Skeletal muscle satellite cell (primary cell): ENCODE measurements around the gene CCDC32.

ENCODE experiments used
- H3K27me3 ChIP-seq: 2 replicates; pipeline ENCODE4 v1.7.0; 2013; ENCODE audit warnings: low read length; ENCODE audit not compliant: control insufficient read depth, insufficient read depth
- H3K36me3 ChIP-seq: 2 replicates; pipeline ENCODE4 v1.7.0; 2013; ENCODE audit warnings: mild to moderate bottlenecking, control low read depth, low read length; ENCODE audit not compliant: insufficient read depth
- H3K4me1 ChIP-seq: 2 replicates; pipeline ENCODE4 v1.7.0; 2013; ENCODE audit warnings: low read length; ENCODE audit not compliant: control insufficient read depth, insufficient read depth
- H3K4me2 ChIP-seq: 2 replicates; pipeline ENCODE4 v1.7.0; 2013; ENCODE audit warnings: mild to moderate bottlenecking, low read length
- H3K4me3 ChIP-seq: 2 replicates; pipeline ENCODE4 v1.7.0; 2013; ENCODE audit warnings: low read length
- H3K9ac ChIP-seq: 2 replicates; pipeline ENCODE4 v1.7.0; 2013; ENCODE audit warnings: mild to moderate bottlenecking, low read depth, low read length, moderate library complexity
- H3K9me3 ChIP-seq: replicated peaks from 2 replicates; pipeline ENCODE4 v1.7.0; 2013; ENCODE audit warnings: mild to moderate bottlenecking, control low read depth, low read length

CCDC32 gene

DNA sequence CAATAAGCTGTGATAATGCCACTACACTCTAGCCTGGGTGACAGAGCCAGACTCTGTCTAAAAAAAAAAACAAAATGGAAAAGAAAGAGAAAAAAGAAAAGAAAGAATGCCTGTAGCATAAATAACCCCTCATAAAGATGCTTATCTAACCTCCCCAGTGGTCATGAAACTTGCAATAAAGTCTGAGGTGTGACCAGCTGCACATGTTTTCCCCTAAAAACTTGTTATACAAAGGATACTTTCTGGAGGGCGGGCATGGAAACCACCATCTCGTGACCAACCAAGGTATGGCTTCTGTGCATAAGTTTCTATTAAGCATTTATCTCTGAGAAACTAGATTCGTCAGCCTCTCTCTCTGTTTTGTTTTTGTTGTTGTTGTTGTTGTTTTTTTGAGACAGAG, 21.8 kb downstream of the CCDC32 start:
- no peak overlapping the region for H3K4me3 ChIP-seq
- no peak overlapping the region for H3K4me2 ChIP-seq
- H3K4me1 ChIP-seq = no peaks in the 10 kb centered on the region
- no peak overlapping the region for H3K9ac ChIP-seq
- no peaks in the 10 kb centered on the region for H3K36me3 ChIP-seq
- H3K27me3 ChIP-seq = no peaks in the 10 kb centered on the region
- no peaks in the 10 kb centered on the region for H3K9me3 ChIP-seq

DNA sequence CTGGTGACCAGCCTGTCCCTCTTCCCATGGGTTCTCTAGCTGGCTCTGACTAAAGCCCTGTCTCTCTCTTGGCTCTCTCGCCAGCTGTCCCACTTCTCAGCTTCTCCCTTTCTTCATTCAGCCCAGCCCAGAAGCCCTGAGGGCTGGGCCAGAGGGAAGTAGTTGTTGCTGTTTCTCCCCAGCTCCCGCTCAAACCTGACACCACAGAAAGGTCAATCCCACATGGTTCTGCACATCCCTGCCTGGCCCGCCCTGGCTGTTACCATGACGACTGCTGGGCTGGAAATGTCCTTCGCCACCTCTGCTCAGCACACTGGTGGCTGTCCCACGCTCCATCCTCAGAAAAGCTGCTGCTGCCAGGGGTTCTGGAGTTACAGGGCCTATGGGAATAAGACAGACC, 25.9 kb downstream of the CCDC32 start:
- Histone ChIP-seq H3K4me2 (no peak overlapping the region), H3K36me3 (no peaks in the 10 kb centered on the region), H3K27me3 (no peaks in the 10 kb centered on the region), H3K4me1 (peaks cover 4% of the 10 kb centered on the region), H3K9me3 (no peaks in the 10 kb centered on the region), H3K4me3 (no peak overlapping the region), H3K9ac (no peak overlapping the region)

- Histone ChIP-seq H3K9ac (no peak overlapping the region), H3K9me3 (no peaks in the 10 kb centered on the region), H3K4me3 (no peak overlapping the region), H3K4me1 (peaks cover 4% of the 10 kb centered on the region), H3K36me3 (no peaks in the 10 kb centered on the region), H3K4me2 (no peak overlapping the region), H3K27me3 (no peaks in the 10 kb centered on the region)
Measured at GRCh38 chr15:40536501-40536900, 28.3 kb downstream of the CCDC32 start.

- H3K4me1 ChIP-seq = peaks cover 4% of the 10 kb centered on the region
- no peak overlapping the region for H3K4me3 ChIP-seq
- no peak overlapping the region for H3K9ac ChIP-seq
- no peaks in the 10 kb centered on the region for H3K9me3 ChIP-seq
- H3K36me3 ChIP-seq = no peaks in the 10 kb centered on the region
- H3K4me2 ChIP-seq = no peak overlapping the region
- no peaks in the 10 kb centered on the region for H3K27me3 ChIP-seq
Measured at GRCh38 chr15:40534371-40534770, 30.5 kb downstream of the CCDC32 start.

DNA sequence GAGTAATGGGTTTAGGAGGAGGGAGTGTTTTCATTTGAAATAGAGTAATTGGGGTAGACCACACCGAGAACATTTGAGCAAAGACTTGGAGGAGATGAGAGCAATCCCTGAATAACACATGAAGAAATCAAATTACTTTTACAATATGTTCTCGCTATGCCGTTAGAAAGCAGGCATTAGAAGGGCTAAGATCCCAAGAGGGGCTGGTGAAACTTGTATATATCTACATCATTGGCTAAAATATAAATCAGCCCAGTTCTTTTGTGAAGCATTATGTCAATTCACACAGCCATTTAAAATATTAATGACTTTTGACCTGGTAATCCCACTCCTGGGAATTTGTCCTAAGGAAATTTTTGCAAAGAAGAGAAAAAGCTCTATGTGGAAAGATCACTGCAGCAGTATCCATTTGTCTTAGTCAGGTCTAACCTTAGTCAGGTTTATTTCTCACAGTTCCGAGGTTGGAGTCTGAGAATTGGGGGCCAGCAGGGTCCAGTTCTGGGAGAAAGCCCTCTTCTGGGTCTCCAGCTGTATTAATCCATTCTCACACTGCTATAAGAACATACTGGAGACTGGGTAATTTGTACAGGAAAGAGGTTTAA, 31.0 kb downstream of the CCDC32 start:
- H3K27me3 ChIP-seq = no peaks in the 10 kb centered on the region
- H3K9ac ChIP-seq = no peak overlapping the region
- H3K4me3 ChIP-seq = no peak overlapping the region
- H3K36me3 ChIP-seq = no peaks in the 10 kb centered on the region
- H3K4me1 ChIP-seq = peaks cover 4% of the 10 kb centered on the region
- H3K4me2 ChIP-seq = no peak overlapping the region
- no peaks in the 10 kb centered on the region for H3K9me3 ChIP-seq

DNA sequence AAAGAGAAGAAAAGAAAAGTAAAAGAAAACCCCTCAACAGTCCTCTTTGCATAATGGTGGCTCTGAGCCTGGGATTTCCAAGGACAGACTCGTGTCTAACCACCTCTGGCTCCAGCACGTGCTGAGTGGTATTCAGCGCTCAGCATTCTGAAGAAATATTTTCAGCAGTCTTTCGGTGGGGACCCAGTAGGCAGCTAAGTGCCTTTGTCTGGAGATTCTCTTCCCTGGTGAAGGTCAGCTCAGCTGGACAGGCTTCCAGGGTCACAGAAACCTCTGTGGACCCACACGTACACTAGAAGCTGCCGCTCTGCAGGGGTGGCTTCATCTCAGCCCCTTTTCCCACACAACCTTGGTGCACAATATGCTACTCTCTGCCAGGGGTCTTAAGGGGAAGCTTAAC, 36.0 kb downstream of the CCDC32 start:
- H3K4me3 ChIP-seq = no peak overlapping the region
- H3K4me2 ChIP-seq = no peak overlapping the region

DNA sequence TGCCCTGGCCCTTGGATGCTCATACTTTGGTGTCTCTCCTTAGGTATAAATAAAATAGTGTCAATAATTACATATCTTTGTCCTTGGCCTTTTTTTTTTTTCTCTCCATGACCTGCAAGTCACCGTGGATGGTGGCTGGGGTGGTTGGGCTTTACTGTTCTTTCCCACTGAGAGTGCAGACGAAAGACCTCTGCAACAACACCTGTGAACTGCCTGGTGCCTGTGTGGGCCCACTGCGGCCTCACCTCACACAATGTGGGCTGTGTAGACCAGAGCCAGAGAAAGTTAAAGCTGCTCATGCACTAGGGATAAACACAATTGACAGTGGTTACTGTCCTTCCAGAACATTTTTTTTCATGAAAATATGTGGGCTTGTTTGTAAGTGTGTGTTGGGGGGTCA, 39.0 kb downstream of the CCDC32 start:
- Histone ChIP-seq H3K4me2 (no peak overlapping the region), H3K4me1 (no peaks in the 10 kb centered on the region), H3K4me3 (no peak overlapping the region), H3K9ac (no peak overlapping the region), H3K9me3 (no peaks in the 10 kb centered on the region), H3K27me3 (peaks cover 3% of the 10 kb centered on the region), H3K36me3 (no peaks in the 10 kb centered on the region)

More for the DNA sequence above, 36.0 kb downstream of the CCDC32 start:
- Histone ChIP-seq H3K27me3 (no peaks in the 10 kb centered on the region), H3K9me3 (no peaks in the 10 kb centered on the region), H3K4me1 (no peaks in the 10 kb centered on the region), H3K9ac (no peak overlapping the region), H3K36me3 (no peaks in the 10 kb centered on the region)

DNA sequence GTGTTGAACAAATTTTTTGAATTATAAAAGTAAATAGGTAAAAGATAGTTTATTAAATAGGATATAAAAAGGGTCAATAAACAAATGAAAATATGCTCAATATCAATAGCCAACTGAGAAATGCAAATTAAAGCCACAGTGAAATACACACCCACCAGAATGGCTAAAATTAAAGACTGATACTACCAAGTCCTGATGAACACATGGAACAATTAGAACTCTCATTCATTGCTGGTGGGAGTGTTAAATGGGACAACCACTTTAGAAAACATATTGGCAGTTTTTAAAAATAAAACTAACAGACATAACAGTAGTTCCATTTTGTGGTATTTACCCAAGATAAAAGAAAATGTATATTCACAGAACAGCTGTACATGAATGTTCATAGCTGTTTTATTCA, 41.2 kb downstream of the CCDC32 start:
- H3K4me1 ChIP-seq = peaks cover 4% of the 10 kb centered on the region
- H3K4me3 ChIP-seq = no peak overlapping the region
- H3K4me2 ChIP-seq = no peak overlapping the region
- H3K36me3 ChIP-seq = no peaks in the 10 kb centered on the region
- no peak overlapping the region for H3K9ac ChIP-seq
- no peaks in the 10 kb centered on the region for H3K9me3 ChIP-seq
- peaks cover 3% of the 10 kb centered on the region for H3K27me3 ChIP-seq

DNA sequence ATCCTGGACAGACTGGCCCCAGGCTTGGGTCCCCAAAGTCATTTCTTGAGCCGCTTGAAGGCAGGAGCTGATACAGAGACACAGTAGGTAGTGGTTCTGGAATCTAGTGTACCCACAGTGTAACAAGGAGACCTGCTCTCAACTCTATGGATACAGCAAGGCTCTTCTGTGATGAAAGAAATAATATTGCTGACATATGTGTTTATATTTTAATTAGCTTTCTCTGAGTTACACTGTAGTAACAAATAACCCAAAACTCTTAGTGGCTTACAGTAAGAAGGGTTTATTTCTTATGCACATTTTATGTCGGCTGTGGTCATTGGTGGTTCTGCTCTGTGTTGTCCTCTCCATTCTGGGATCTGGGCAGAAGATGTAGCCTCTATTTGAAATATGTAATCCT, 48.5 kb downstream of the CCDC32 start:
- H3K4me1 ChIP-seq = peaks cover 9% of the 10 kb centered on the region

DNA sequence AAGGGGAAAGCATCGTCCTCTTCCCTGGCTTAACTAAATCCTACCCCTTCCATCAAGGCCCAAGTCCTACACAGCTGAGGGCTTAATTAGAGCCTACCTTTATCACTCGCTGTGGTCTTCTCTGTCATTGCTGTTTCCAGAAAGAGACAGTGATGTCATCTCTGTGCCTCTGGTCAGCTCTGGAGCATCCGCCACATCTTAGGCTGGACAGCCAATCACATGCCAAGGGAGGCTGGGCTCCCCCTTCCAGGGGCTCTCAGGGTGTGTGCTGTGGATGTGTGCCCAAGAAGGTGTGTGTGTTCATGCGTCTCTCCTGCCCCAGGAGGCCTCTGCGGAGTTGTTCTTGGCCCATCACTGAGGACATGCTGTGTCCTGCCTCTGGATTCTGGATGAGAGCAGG, 51.2 kb downstream of the CCDC32 start:
- Histone ChIP-seq H3K4me3 (no peak overlapping the region), H3K4me1 (peaks cover 9% of the 10 kb centered on the region), H3K27me3 (peaks cover 48% of the 10 kb centered on the region), H3K9ac (no peak overlapping the region), H3K4me2 (no peak overlapping the region), H3K9me3 (no peaks in the 10 kb centered on the region), H3K36me3 (no peaks in the 10 kb centered on the region)

More for the DNA sequence above, 48.5 kb downstream of the CCDC32 start:
- Histone ChIP-seq H3K9ac (no peak overlapping the region), H3K9me3 (no peaks in the 10 kb centered on the region), H3K4me2 (no peak overlapping the region), H3K36me3 (no peaks in the 10 kb centered on the region), H3K27me3 (peaks cover 34% of the 10 kb centered on the region), H3K4me3 (no peak overlapping the region)

GRCh38 chr15:40512440-40512839, 52.4 kb downstream of the CCDC32 start:
- Histone ChIP-seq H3K4me1 (peaks cover 9% of the 10 kb centered on the region), H3K27me3 (peaks cover 59% of the 10 kb centered on the region), H3K4me2 (no peak overlapping the region), H3K36me3 (no peaks in the 10 kb centered on the region), H3K9me3 (no peaks in the 10 kb centered on the region), H3K4me3 (no peak overlapping the region), H3K9ac (no peak overlapping the region)

DNA sequence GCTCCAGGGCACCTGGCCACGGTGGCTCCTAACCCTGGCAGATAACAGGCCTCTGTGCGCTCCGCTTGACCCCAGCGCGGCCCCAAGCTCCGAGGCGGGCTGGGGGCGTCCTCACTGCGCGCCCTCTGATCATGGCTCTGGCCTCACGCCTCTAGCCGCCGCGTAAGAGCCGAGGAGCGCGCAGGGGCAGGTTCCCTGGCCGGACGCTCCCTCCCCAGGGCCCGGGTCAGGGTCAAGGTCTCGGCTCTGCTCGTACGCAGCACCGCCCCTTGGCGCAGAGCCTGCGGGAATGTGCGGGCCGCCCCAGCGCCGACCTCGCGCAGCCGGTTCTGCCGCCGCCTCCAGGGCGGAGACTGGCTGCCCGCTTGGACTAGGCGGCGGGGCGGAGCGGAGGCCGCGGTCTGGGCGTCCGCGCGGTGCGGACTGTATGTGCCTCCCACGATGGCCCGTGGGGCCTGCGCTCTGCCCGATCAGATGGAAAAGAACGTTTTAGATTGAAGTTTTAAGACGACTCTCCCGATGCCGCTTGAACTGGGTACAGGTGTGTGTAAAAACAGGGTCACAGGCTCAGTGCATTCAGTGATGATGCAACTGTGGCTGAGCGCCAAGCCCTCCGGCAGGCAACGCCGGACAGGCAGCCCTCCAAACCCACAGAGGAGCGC, 53.2 kb downstream of the CCDC32 start:
- Histone ChIP-seq H3K36me3 (no peaks in the 10 kb centered on the region), H3K9ac (no peak overlapping the region), H3K4me2 (peak overlapping the region; percentile 95), H3K4me3 (peak overlapping the region; percentile 73), H3K9me3 (no peaks in the 10 kb centered on the region), H3K27me3 (peaks cover 60% of the 10 kb centered on the region), H3K4me1 (peaks cover 12% of the 10 kb centered on the region)
